Activated CD8-positive, alpha-beta T cell treated with anti-CD3 and anti-CD28 coated beads for 36 hours (primary cell): Measurements from ENCODE around the gene EID2. TPM values are rescaled to one million over a fixed set of nuclear protein-coding genes. Genes with fewer than 3 reads are reported as not detected.

ENCODE experiments used
- ATAC-seq: fragments of 200-7000 bp; cut with Tn5 transposase; one replicate; pipeline ENCODE4 v1.10.0; 2021; ENCODE audit warnings: mild to moderate bottlenecking, moderate library complexity
- CTCF ChIA-PET: fragments of 350-600 bp; sonication (Branson Sonifier 250); formaldehyde crosslinking; loops from one replicate; lab custom pipeline; 2021; ENCODE audit warnings: antibody characterized with exemption; lab: Charles Lee
- POLR2A ChIA-PET: fragments of 350-600 bp; sonication (Branson Sonifier 250); formaldehyde crosslinking; loops from one replicate; lab custom pipeline; 2021; ENCODE audit warnings: antibody characterized with exemption; lab: Charles Lee
- DNase-seq: peaks from one replicate; pipeline ENCODE4 v3.0.0-alpha.2; 2020
- H3K27ac Mint-ChIP-seq: one replicate; pipeline ENCODE4 v1.8.0; 2021; ENCODE audit warnings: mild to moderate bottlenecking, mixed read lengths
- H3K27me3 Mint-ChIP-seq: one replicate; pipeline ENCODE4 v1.8.0; 2021; ENCODE audit warnings: mixed read lengths
- H3K36me3 Mint-ChIP-seq: one replicate; pipeline ENCODE4 v1.8.0; 2021; ENCODE audit warnings: low read depth, mixed read lengths
- H3K4me1 Mint-ChIP-seq: one replicate; pipeline ENCODE4 v1.8.0; 2021; ENCODE audit warnings: low read depth, mixed read lengths
- H3K4me3 Mint-ChIP-seq: one replicate; pipeline ENCODE4 v1.8.0; 2021; ENCODE audit warnings: mild to moderate bottlenecking, moderate library complexity, mixed read lengths
- H3K9me3 Mint-ChIP-seq: one replicate; pipeline ENCODE4 v1.8.0; 2021; ENCODE audit warnings: mixed read lengths
- intact Hi-C: fragments of 100-400 bp; cut with micrococcal nuclease; formaldehyde crosslinking; loops from one replicate; pipeline ENCODE4 v1.10.0; 2022
- total RNA-seq, 2 experiments: library from RNA; stranded (reverse); gene quantifications; one replicate each; pipeline ENCODE4 v1.2.3, GENCODE V29; 2021
- TF ChIP-seq, protein P1 (sequence below): fragments of 200-600 bp; IDR thresholded peaks from one replicate; pipeline ENCODE4 v1.8.0; 2022; ENCODE audit warnings: antibody characterized with exemption, mild to moderate bottlenecking

EID2 gene
- total RNA-seq, 2 experiments from 2014 or later, result 11.1 to 11.7 TPM

DNA sequence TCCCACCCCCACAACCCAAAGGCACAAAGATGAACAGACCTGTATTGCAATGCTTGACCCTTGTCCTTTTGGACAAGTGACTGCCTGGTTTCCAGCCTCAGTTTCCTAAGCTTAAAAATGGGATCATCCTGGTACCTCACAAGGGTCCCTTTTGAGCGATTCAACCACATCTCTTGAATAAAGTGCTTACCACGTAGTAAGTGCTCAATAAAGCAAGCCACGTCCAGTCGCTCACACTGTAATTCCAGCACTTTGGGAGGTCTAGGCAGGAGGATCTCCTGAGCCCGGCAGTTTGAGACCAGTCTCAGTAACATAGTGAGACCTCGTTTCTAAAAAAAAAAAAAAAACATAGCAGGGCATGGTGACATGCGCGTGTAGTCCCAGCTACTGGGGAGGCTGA is 40.0 kb downstream of the EID2 start:
- intact Hi-C loops, result no loop called here
- H3K27ac Mint-ChIP-seq, result no peak overlapping the region
- no peaks in the 10 kb centered on the region for H3K36me3 Mint-ChIP-seq
- no peaks in the 10 kb centered on the region for H3K9me3 Mint-ChIP-seq
- ChIA-PET POLR2A (interaction anchor here (1.0 to 1.8 kb wide), 3 partner anchors 53 to 66 kb away, joined by 4 read pairs; partner anchors contain the start of gene RPS16), CTCF (interaction anchor here (0.9 to 5.9 kb wide), 3 partner anchors 25 to 33 kb away, joined by 3 to 29 read pairs (median 4); partner anchors contain the start of gene EID2B)
- DNase-seq, result no peak
- no peak for ATAC-seq
- H3K27me3 Mint-ChIP-seq, result peaks cover 57% of the 10 kb centered on the region
- peaks cover 21% of the 10 kb centered on the region for H3K4me1 Mint-ChIP-seq
- H3K4me3 Mint-ChIP-seq, result peak overlapping the region; percentile 32
- TF ChIP-seq, protein P1, sequence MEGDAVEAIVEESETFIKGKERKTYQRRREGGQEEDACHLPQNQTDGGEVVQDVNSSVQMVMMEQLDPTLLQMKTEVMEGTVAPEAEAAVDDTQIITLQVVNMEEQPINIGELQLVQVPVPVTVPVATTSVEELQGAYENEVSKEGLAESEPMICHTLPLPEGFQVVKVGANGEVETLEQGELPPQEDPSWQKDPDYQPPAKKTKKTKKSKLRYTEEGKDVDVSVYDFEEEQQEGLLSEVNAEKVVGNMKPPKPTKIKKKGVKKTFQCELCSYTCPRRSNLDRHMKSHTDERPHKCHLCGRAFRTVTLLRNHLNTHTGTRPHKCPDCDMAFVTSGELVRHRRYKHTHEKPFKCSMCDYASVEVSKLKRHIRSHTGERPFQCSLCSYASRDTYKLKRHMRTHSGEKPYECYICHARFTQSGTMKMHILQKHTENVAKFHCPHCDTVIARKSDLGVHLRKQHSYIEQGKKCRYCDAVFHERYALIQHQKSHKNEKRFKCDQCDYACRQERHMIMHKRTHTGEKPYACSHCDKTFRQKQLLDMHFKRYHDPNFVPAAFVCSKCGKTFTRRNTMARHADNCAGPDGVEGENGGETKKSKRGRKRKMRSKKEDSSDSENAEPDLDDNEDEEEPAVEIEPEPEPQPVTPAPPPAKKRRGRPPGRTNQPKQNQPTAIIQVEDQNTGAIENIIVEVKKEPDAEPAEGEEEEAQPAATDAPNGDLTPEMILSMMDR, result no peak

DNA sequence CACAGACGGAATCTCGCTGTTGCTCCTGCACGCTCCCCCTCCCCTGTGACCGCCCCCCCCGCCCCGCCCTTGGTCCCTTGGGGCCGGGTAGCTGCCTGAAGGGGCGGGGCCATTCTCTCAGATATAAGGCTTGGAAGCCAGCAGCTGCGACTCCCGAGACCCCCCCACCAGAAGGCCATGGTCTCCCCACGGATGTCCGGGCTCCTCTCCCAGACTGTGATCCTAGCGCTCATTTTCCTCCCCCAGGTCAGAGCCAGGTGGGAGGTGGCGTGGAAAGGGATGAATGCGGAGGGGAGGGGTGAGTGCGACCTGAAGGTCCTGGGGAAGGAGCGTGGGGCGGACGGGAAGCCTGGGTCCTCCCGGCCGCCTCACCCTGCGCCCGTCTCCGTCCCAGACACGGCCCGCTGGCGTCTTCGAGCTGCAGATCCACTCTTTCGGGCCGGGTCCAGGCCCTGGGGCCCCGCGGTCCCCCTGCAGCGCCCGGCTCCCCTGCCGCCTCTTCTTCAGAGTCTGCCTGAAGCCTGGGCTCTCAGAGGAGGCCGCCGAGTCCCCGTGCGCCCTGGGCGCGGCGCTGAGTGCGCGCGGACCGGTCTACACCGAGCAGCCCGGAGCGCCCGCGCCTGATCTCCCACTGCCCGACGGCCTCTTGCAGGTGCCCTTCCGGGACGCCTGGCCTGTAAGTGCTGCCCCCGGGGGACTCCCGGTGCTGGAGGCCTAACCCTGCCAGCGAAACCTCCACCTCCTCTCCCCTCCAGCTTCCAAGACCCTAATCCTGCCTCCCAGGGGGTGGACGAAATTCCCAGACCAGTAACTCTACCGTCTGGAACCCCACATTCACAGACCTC is 40.9 kb downstream of the EID2 start, which contains the start of gene DLL3:
DLL3 (plus strand) TSS at position 150 of the 845 bp plus-strand sequence; CDS start at position 178, 28 bp downstream.
- TF ChIP-seq, protein P1, result no peak
- POLR2A ChIA-PET, result interaction anchor here (1.0 to 1.8 kb wide), 4 partner anchors 17 to 64 kb away, joined by 3 to 7 read pairs (median 4); partner anchors contain the start of gene SUPT5H
- ATAC-seq (no peak), DNase-seq (peak; percentile 23)
- peaks cover 21% of the 10 kb centered on the region for H3K4me1 Mint-ChIP-seq
- intact Hi-C loops, result no loop called here
- CTCF ChIA-PET, result interaction anchor here (0.7 to 5.9 kb wide), 5 partner anchors 17 to 35 kb away, joined by 3 to 29 read pairs (median 6); partner anchors contain the start of gene EID2B
- no peaks in the 10 kb centered on the region for H3K36me3 Mint-ChIP-seq
- peak within 1 kb of the TSS; percentile 55 for H3K4me3 Mint-ChIP-seq
- peaks cover 48% of the 10 kb centered on the region for H3K27me3 Mint-ChIP-seq
- no peaks in the 10 kb centered on the region for H3K9me3 Mint-ChIP-seq
- H3K27ac Mint-ChIP-seq, result no peak within 1 kb of the TSS

DNA sequence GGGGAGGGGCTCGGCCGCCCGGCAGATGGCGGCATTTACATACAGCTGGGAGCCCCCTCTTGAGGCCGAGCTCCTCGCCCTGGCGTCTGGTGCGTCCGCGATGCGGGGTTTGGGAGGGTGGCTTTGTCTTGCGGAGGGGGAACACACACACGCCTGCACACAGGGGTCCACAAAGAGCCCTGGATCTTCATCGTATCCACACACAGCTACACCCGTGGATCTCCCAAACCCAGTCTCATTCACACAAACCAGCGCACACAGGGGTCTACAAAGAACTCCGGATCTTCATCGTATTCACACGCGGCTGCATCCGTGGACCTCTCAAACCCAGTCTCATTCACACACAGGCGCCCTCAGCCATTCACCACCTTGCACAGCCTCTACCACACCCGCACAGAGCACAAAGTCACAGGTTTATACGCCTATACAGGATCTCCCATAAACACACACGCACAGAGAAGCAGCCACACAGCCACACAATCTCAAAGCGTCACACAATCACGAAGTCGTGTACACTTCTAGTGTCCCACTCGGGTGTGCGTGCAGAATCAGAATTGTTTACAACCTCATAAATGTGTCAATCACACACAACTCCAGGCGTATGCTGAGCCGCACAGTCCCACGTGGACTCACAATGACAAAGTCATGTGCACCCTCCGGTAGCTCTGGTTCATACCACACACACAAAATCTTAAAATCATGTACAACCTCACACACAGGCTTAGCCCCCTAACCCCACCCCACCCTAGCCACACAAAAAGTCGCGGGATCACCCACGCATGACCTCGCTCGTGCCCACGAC is 41.8 kb downstream of the EID2 start:
- no peaks in the 10 kb centered on the region for H3K36me3 Mint-ChIP-seq
- peaks cover 40% of the 10 kb centered on the region for H3K27me3 Mint-ChIP-seq
- no peaks in the 10 kb centered on the region for H3K9me3 Mint-ChIP-seq
- CTCF ChIA-PET, result interaction anchor here (0.6 to 5.9 kb wide), 6 partner anchors 11 to 174 kb away, joined by 3 to 29 read pairs (median 4); partner anchors contain the start of gene EID2B
- H3K4me1 Mint-ChIP-seq, result peaks cover 17% of the 10 kb centered on the region
- H3K4me3 Mint-ChIP-seq, result peak overlapping the region; percentile 55
- TF ChIP-seq, protein P1, result peak; percentile 36
- intact Hi-C loops, result no loop called here
- DNase-seq (peak; percentile 41), ATAC-seq (peak; percentile 37)
- POLR2A ChIA-PET, result interaction anchor here (0.7 to 1.5 kb wide), 4 partner anchors 17 to 118 kb away, joined by 3 to 7 read pairs (median 3); partner anchors contain the start of gene SUPT5H
- H3K27ac Mint-ChIP-seq, result no peak overlapping the region

DNA sequence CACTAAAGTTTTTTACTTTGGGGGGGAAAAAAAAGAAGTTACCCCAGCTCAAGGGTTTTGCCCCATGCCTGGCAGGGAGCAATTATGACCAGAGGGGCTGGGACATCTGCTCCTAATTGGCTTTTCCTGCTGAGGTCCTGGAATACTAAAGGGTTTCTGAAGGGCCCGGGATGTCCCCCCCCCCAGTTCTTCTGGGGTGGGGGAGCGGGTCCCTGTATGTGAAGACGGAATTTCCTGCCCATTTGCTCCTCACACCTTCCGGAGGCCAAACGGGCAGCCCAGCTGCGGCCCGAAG is 42.3 kb downstream of the EID2 start:
- Mint-ChIP-seq H3K4me1 (peaks cover 14% of the 10 kb centered on the region), H3K27me3 (peaks cover 38% of the 10 kb centered on the region), H3K36me3 (no peaks in the 10 kb centered on the region), H3K27ac (no peak overlapping the region), H3K4me3 (no peak overlapping the region), H3K9me3 (no peaks in the 10 kb centered on the region)
- TF ChIP-seq, protein P1, result no peak
- no peak for ATAC-seq
- DNase-seq, result no peak
- intact Hi-C loops, result no loop called here
- POLR2A ChIA-PET, result interaction anchor here (0.7 kb wide), 1 partner anchor 118 kb away, joined by 3 read pairs; no protein-coding TSS in a partner anchor
- CTCF ChIA-PET, result interaction anchor here (0.6 to 5.9 kb wide), 5 partner anchors 11 to 174 kb away, joined by 3 to 29 read pairs (median 6); partner anchors contain the start of gene EID2B
